ENCODE measurements around the gene TGFBR3L. TPM values are rescaled to one million over a fixed set of nuclear protein-coding genes. Genes with fewer than 3 reads are reported as not detected.

The TGFBR3L gene
- total RNA-seq, 1 donor from 2014 or later, result 2.1 TPM

DNA sequence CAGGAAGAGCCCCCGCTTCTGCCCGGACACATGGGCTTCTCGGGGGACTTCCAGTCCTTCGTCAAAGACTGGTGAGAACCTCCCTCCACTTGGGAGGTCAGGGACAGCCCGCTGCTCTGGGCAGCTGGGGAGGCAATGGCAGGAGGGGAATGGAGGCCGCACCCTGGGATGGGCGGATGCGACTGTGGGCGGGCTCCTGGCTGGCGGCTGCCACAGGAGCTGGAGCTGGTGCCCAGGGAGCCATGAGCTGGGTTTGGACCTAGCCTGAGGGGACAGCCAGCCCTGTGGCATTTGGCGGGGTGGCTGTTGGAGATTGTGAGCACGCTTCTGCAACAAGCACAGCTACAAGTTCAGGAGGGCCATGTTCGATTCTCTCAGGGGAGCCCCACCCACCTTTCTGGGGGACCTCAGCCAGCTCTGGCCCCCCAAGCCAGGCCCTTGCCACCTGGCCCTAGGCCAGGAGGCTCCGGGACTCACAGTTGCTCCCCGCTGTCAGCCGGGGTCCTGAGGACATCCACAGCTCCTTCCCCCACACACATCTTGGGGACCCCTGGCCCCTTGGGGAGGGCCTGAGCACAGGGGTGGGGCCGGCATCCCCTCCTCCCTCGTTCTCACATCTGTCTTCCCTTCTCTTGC, 3.0 kb upstream of the TGFBR3L start:
- peaks cover 23% of the 10 kb centered on the region for H3K27me3 ChIP-seq (ENCODE audit: low read depth)
- ATAC-seq, result no peak
- intact Hi-C loops (cut with DNase I), result no loop called here
- H3K9me3 ChIP-seq, result no peaks in the 10 kb centered on the region
- no peak overlapping the region for H3K27ac ChIP-seq
- peaks cover 21% of the 10 kb centered on the region for H3K4me1 ChIP-seq
- peak; percentile 44 for DNase-seq
- H3K4me3 ChIP-seq, result no peak overlapping the region
- no peak for TF ChIP-seq CTCF (IDR thresholded peaks at IDR 0.05)
- H3K36me3 ChIP-seq, result peaks cover 43% of the 10 kb centered on the region

DNA sequence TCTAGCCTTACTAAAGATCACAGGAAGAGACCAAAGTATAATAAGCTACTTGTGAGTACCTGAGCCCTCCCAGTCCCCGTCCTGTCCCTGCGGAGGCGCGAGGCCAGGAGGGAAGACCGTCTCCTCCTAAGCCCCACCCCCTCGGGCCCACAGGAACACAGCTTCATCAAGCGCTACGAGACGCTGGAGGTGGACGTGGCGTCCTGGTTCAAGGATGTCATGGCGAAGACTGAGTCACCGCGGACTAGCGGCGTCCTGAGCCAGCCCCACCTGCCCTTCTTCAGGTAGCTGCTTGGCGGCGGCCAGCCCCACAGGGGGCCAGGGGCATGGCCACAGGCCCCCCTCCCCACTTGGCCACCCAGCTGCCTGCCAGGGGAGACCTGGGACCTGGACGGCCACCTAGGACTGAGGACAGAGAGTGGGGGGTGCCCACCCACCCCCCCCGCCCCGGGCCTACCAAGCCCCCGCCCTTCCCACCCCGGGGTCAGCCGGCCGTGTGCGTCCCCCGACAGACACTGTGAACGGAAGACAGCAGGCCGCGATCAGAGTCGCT, 2.4 kb upstream of the TGFBR3L start:
- DNase-seq (peak; percentile 48), ATAC-seq (no peak)
- no peaks in the 10 kb centered on the region for H3K9me3 ChIP-seq
- no peak overlapping the region for H3K27ac ChIP-seq
- peaks cover 25% of the 10 kb centered on the region for H3K4me1 ChIP-seq
- no peak overlapping the region for H3K4me3 ChIP-seq
- no peak for TF ChIP-seq CTCF (IDR thresholded peaks at IDR 0.05)
- H3K36me3 ChIP-seq, result peaks cover 43% of the 10 kb centered on the region
- peaks cover 29% of the 10 kb centered on the region for H3K27me3 ChIP-seq (ENCODE audit: low read depth)
- intact Hi-C loops (cut with DNase I), result no loop called here

DNA sequence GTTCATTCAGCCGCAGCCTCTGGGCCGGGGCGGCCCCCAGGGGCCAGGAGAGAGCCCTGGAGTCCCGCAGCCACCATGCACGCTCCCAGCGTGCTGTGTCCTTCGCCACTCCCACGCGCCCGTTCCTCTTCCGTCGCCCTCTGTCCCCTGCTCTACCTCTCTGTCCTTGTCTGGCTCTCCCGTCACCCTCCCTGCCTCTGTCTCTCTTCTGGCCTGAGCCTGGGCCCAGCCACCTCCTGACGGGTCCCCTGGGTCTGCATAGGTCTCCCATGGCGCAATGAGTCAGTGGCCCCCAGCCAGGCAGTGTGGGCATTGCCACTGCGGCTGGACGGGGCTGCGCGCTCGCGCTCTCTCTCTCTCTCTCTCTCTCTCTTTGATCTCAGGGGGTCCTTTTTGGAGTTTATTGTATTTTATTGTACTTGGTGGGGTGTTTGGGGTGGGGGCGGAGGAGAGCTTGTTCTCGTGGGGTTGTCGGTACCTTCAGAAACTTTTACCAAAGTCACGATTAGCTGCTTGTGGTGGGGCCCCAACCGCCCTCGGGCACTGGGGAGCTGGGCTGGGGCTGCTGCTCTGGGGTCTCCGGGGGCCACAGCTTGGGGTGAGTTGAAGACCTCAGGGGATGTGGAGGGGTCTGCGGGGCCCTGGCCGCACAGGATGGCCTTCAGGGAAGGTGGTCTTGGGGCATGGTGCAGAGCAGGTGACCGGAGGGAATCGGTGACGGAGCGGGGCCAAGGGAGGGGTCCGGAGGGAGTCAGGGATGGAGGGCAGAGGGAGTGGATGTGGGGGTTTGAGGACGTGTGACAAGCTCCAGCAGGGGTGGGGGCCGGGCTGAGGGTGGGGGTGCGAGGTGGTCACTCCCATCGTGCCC, 1.7 kb upstream of the TGFBR3L start:
- no peak overlapping the region for H3K4me3 ChIP-seq
- TF ChIP-seq CTCF (IDR thresholded peaks at IDR 0.05), result no peak
- peaks cover 26% of the 10 kb centered on the region for H3K4me1 ChIP-seq
- ATAC-seq (no peak), DNase-seq (peak; percentile 43)
- H3K27ac ChIP-seq, result no peak overlapping the region
- intact Hi-C loops (cut with DNase I), result no loop called here
- peaks cover 36% of the 10 kb centered on the region for H3K27me3 ChIP-seq (ENCODE audit: low read depth)
- H3K9me3 ChIP-seq, result no peaks in the 10 kb centered on the region
- peaks cover 43% of the 10 kb centered on the region for H3K36me3 ChIP-seq

- Histone ChIP-seq H3K9me3 (no peaks in the 10 kb centered on the region), H3K4me1 (peaks cover 29% of the 10 kb centered on the region), H3K27ac (no peak overlapping the region), H3K4me3 (no peak overlapping the region), H3K27me3 (ENCODE audit: low read depth) (peaks cover 43% of the 10 kb centered on the region), H3K36me3 (peaks cover 43% of the 10 kb centered on the region)
- ATAC-seq, result no peak
- DNase-seq, result no peak
- intact Hi-C loops (cut with DNase I), result no loop called here
- TF ChIP-seq CTCF (IDR thresholded peaks at IDR 0.05), result no peak
Observed at GRCh38 chr19:7913652-7914051, 978 bp upstream of the TGFBR3L start.

GRCh38 chr19:7914099-7914498, 531 bp upstream of the TGFBR3L start:
- DNase-seq (no peak), ATAC-seq (no peak)
- H3K4me3 ChIP-seq, result no peak overlapping the region
- H3K9me3 ChIP-seq, result no peaks in the 10 kb centered on the region
- intact Hi-C loops (cut with DNase I), result no loop called here
- no peak for TF ChIP-seq CTCF (IDR thresholded peaks at IDR 0.05)
- H3K4me1 ChIP-seq, result peaks cover 31% of the 10 kb centered on the region
- H3K27ac ChIP-seq, result no peak overlapping the region
- peaks cover 45% of the 10 kb centered on the region for H3K27me3 ChIP-seq (ENCODE audit: low read depth)
- H3K36me3 ChIP-seq, result peaks cover 40% of the 10 kb centered on the region

All from lower lobe of right lung (tissue), 2 donors.